Gastroesophageal sphincter (tissue), 4 donors: ENCODE data around the gene ARHGEF2. TPM values are rescaled to one million over a fixed set of nuclear protein-coding genes. Genes with fewer than 3 reads are reported as not detected.
A peak's percentile ranks its signal among the peaks of the same experiment; 100 is the strongest.

ENCODE experiments used
- ATAC-seq: fragments of 150-250 bp; one replicate; pipeline ENCODE4 v1.9.1; 2016; ENCODE audit warnings: mild to moderate bottlenecking, moderate library complexity
- H3K27ac ChIP-seq, 4 donors: fragments of 200-600 bp; sonication (generic) in 3 of 4; 1 replicate in 3 of 4; 2 replicates in 1 of 4; pipeline ENCODE4 v1.5.1; 2016 to 2019
- H3K27me3 ChIP-seq: fragments of 200-600 bp; sonication (generic); one replicate; pipeline ENCODE4 v1.5.1; 2019
- H3K36me3 ChIP-seq, 2 donors: fragments of 200-600 bp; sonication (generic); one replicate each; pipeline ENCODE4 v1.5.1; 2019; ENCODE audit warnings: control low read depth in 1 of 2
- H3K4me1 ChIP-seq, 3 donors: fragments of 200-600 bp; sonication (generic); 1 replicate in 2 of 3; 2 replicates in 1 of 3; pipeline ENCODE4 v1.5.1; 2016 to 2019; ENCODE audit warnings: control low read depth in 2 of 3
- H3K4me3 ChIP-seq, 2 donors: fragments of 200-600 bp; sonication (generic); one replicate each; pipeline ENCODE4 v1.5.1; 2019; ENCODE audit warnings: mild to moderate bottlenecking in 1 of 2, moderate library complexity in 1 of 2
- H3K9me3 ChIP-seq, 3 donors: fragments of 200-600 bp; sonication (generic); one replicate each; pipeline ENCODE4 v1.5.1; 2017 to 2019; ENCODE audit warnings: control low read depth in 2 of 3
- CTCF ChIP-seq, 4 experiments: fragments of 200-600 bp in 2 of 4; fragments of 450-650 bp in 2 of 4; sonication (generic) in 1 of 4; IDR thresholded peaks; one replicate each; pipeline ENCODE4 v1.5.1; 2017 to 2019; ENCODE audit warnings: antibody characterized with exemption in 4 of 4, mild to moderate bottlenecking in 2 of 4, moderate library complexity in 2 of 4
- EP300 ChIP-seq: sonication (generic); formaldehyde crosslinking; IDR thresholded peaks from one replicate; pipeline ENCODE4 v1.6.1; 2017; ENCODE audit warnings: antibody characterized with exemption, mild to moderate bottlenecking
- POLR2A ChIP-seq, 2 donors: fragments of 450-650 bp; IDR thresholded peaks; one replicate each; pipeline ENCODE4 v1.6.1; 2017; ENCODE audit warnings: antibody characterized with exemption in 2 of 2, mild to moderate bottlenecking in 2 of 2, moderate library complexity in 1 of 2
- POLR2AphosphoS5 ChIP-seq: sonication (generic); formaldehyde crosslinking; IDR thresholded peaks from one replicate; pipeline ENCODE4 v1.6.1; 2017; ENCODE audit warnings: antibody characterized with exemption
- WGBS, 2 donors: methylation state at CpG; one replicate each; pipeline ENCODE4 v1.1.5; 2018; ENCODE audit warnings: low coverage in 1 of 2; 5-methylcytosine and 5-hydroxymethylcytosine counted together
- total RNA-seq, 4 donors: library from RNA; depleted of rRNA; stranded (reverse); fragments of >200 nt; gene quantifications; one replicate each; pipeline ENCODE4 v1.1.0, GENCODE V29; 2016

ARHGEF2 gene
- total RNA-seq, 4 donors from 2014 or later, result 69.7 to 94.0 (median 82.6) TPM

DNA sequence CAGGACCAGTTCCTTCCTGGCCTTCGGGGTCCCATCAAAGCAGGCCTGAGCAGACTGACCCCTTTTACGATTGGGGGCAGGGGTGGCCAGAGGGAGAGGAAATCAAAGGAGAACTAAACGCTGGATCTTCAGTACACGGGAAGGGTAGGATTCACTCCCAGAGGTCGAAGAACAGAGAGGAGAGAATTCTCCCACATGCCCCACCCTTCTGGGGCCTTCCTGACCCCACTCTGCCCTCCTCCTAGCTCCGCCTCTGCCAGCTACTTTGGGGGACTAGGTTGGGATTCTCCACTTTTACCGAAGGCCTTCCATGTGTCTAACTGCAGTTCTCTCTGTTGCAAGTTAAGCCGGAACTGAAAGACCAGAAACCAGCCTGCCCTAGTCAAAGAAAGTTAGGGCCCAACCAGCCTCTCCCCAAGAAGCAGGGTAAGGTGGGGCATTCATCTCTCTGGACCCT lies 654 bp upstream of the ARHGEF2 start:
- ATAC-seq, result no peak
- no peaks in the 10 kb centered on the region for H3K9me3 ChIP-seq
- H3K27ac ChIP-seq, result peak overlapping the region; percentile 93 to 99 (median 96)
- TF ChIP-seq POLR2AphosphoS5 (no peak), EP300 (no peak), POLR2A (IDR thresholded peaks at IDR 0.05) (no peak), CTCF (IDR thresholded peaks at IDR 0.05) (no peak)
- peaks cover 18 to 88% (median 56%) of the 10 kb centered on the region in 3 donors for H3K4me1 ChIP-seq
- H3K4me3 ChIP-seq, result peak overlapping the region; percentile 73 to 92
- H3K27me3 ChIP-seq, result no peaks in the 10 kb centered on the region
- H3K36me3 ChIP-seq, result no peaks in the 10 kb centered on the region
- WGBS, 2 donors, result 0 to 10% methylated on average over 4 to 6 of the region's 8 CpGs

GRCh38 chr1:155977690-155978324 lies 540 bp downstream of the ARHGEF2 start:
- peak; percentile 50 for ATAC-seq
- WGBS, 2 donors, result 0% methylated on average over 9 to 10 of the region's 52 CpGs
- TF ChIP-seq CTCF (IDR thresholded peaks at IDR 0.05) (no peak), POLR2AphosphoS5 (no peak), POLR2A (IDR thresholded peaks at IDR 0.05) (no peak), EP300 (no peak)
- H3K9me3 ChIP-seq, result no peaks in the 10 kb centered on the region
- no peaks in the 10 kb centered on the region for H3K36me3 ChIP-seq
- peak overlapping the region; percentile 93 to 99 (median 96) for H3K27ac ChIP-seq
- H3K27me3 ChIP-seq, result no peaks in the 10 kb centered on the region
- H3K4me3 ChIP-seq, result peak overlapping the region; percentile 73 to 92
- H3K4me1 ChIP-seq, result peaks cover 18 to 88% (median 65%) of the 10 kb centered on the region in 3 donors

DNA sequence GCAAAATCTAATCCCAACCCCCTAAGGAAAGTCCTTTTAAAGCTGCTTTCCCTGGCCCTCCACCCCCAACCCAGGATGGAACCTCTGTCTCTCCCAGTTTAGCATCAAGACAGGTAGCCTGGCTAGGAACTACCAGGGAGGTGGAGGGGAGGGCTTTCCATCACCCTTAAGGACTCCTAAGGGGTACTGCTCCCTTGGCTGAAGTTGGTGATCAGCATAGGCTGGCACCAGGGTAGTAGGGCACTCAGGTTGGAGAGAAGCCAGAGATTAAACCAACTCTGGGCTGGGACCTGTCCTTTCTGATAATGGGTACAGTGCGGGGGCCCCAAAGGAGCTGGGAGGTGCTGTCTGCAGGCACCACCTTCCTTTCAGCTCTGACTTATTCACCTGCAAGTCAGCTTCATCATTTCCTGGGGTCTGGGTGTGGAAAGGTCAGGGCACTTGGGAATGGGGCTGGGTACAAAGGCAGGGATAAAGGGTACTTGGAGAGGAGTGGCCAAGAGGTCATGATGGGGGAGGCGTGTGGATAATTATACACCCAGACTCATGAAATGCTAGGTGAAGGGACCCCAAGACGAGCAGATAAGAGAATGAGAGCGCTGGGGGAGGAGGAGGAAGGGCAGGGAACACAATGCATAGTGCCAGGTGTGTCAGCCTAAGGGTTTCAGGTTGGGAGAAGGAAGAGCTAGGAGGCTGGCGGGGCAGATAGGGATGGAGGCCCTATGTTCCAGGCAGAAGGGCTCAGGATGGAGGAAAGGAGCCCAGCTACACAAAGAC lies 1.2 kb downstream of the ARHGEF2 start:
- TF ChIP-seq CTCF (IDR thresholded peaks at IDR 0.05), result no peak
- TF ChIP-seq EP300, result no peak
- TF ChIP-seq POLR2AphosphoS5, result no peak
- no peak for TF ChIP-seq POLR2A (IDR thresholded peaks at IDR 0.05)
- no peak for ATAC-seq
- Histone ChIP-seq H3K27ac (peak overlapping the region; percentile 93 to 99 (median 96)), H3K36me3 (no peaks in the 10 kb centered on the region), H3K9me3 (no peaks in the 10 kb centered on the region), H3K27me3 (no peaks in the 10 kb centered on the region), H3K4me1 (peaks cover 18 to 88% (median 63%) of the 10 kb centered on the region in 3 donors), H3K4me3 (peak overlapping the region; percentile 73 to 92)
- 0% methylated on average over 3 to 4 of the region's 5 CpGs for WGBS, 2 donors

DNA sequence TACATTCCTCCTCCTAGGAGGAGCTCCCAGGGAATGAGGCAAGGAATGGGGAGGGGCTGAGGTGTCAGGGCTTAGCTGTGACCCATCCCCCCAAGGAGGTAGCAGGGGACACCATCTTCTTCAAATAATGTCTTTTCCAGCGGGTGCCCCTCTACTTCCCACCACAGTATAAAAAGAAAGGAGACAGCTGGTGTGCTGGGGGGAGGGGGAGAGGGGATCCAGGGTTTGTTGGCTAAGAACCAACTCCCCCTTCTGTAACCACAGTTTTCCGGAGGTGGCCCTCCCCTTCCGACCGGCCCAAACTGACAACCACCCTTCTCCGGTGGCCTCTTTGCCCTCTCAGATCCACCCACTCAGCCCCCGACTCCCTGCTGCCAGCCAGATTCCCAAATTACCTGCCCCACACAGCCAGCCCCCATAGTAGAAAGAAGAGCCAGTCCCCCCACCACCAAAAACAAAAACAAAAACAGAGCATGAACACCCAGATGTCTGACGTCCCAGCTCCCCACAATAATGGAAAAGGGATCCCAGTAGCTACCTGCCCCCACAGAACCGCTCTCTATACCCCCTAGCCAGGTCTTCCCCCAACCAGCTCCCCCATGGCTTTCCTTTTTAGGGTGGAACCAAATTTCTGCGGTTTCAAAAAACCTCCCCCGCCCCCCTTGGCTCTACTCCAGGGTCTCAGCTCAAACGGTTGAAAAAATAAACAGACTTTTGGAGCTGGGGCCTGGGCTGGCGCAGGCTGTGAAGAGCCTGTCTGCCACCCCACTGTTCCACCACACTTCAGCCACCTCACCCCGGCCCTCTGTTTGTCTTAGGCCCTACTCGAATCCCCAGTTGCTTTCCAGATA lies 2.1 kb downstream of the ARHGEF2 start:
- peak overlapping the region; percentile 73 to 92 for H3K4me3 ChIP-seq
- WGBS, 2 donors, result 0% methylated on average over 8 to 11 of the region's 14 CpGs
- H3K36me3 ChIP-seq, result no peaks in the 10 kb centered on the region
- H3K9me3 ChIP-seq, result no peaks in the 10 kb centered on the region
- TF ChIP-seq EP300 (no peak), CTCF (IDR thresholded peaks at IDR 0.05) (no peak), POLR2AphosphoS5 (peak; percentile 44), POLR2A (IDR thresholded peaks at IDR 0.05) (no peak)
- ATAC-seq, result peak; percentile 31
- H3K27ac ChIP-seq, result peak overlapping the region; percentile 93 to 99 (median 96)
- H3K4me1 ChIP-seq, result peaks cover 18 to 88% (median 68%) of the 10 kb centered on the region in 3 donors
- no peaks in the 10 kb centered on the region for H3K27me3 ChIP-seq
